ELF-1 (cell line): ENCODE measurements around the gene KLF18.
"Not testable (repeated sequence)": the region's sequence is repeated elsewhere in the genome, so short reads cannot be mapped to it uniquely, and the experiment has no call there.

Experiments
- DNase-seq: peaks from one replicate; pipeline ENCODE4 v3.0.0-alpha.2; 2016; ENCODE audit warnings: low read depth, low spot score

KLF18 gene

GRCh38 chr1:44120398-44120949 lies 21.0 kb downstream of the KLF18 start:
- DNase-seq: no peak

GRCh38 chr1:44119525-44119924 lies 21.9 kb downstream of the KLF18 start:
- DNase-seq: peak; percentile 74

GRCh38 chr1:44118682-44119081 lies 22.7 kb downstream of the KLF18 start, which contains the start of gene KLF17:
Gene KLF17 (plus strand): TSS chr1:44118821. CDS start chr1:44118908, 87 bp downstream.
- DNase-seq: no peak

- DNase-seq: not testable (repeated sequence)
These were observed 24.2 kb downstream of the KLF18 start for GRCh38 chr1:44117272-44117671.

- DNase-seq: no peak
These were observed 27.3 kb downstream of the KLF18 start for GRCh38 chr1:44114098-44114497.

- DNase-seq: no peak
These were observed 28.3 kb downstream of the KLF18 start for GRCh38 chr1:44113095-44113609.

GRCh38 chr1:44112486-44112885 lies 28.9 kb downstream of the KLF18 start:
- no peak for DNase-seq

GRCh38 chr1:44111861-44112260 lies 29.6 kb downstream of the KLF18 start:
- no peak for DNase-seq

GRCh38 chr1:44110916-44111315 lies 30.5 kb downstream of the KLF18 start:
- no peak for DNase-seq

- DNase-seq: no peak
These were observed 32.5 kb downstream of the KLF18 start for GRCh38 chr1:44108971-44109370.

- DNase-seq: no peak
These were observed 33.2 kb downstream of the KLF18 start for GRCh38 chr1:44108241-44108640.

- DNase-seq: no peak
These were observed 35.6 kb downstream of the KLF18 start for GRCh38 chr1:44105810-44106209.

- DNase-seq: peak; percentile 72
These were observed 37.9 kb downstream of the KLF18 start for GRCh38 chr1:44103270-44104131.

- no peak for DNase-seq
These were observed 40.1 kb downstream of the KLF18 start for GRCh38 chr1:44101328-44101727.

GRCh38 chr1:44100183-44100868 lies 41.1 kb downstream of the KLF18 start:
- DNase-seq: no peak

- no peak for DNase-seq
These were observed 47.4 kb downstream of the KLF18 start for GRCh38 chr1:44094047-44094446.

- peak; percentile 15 for DNase-seq
These were observed 50.8 kb downstream of the KLF18 start for GRCh38 chr1:44090429-44091252.

- DNase-seq: peak; percentile 49
These were observed 51.9 kb downstream of the KLF18 start for GRCh38 chr1:44089371-44090048.
